ENCODE results near the gene INSL3. TPM values are rescaled to one million over a fixed set of nuclear protein-coding genes. Genes with fewer than 3 reads are reported as not detected.

INSL3 gene
- not detected for total RNA-seq

- intact Hi-C loops (cut with DNase I; ENCODE audit: low total_unique reads) (no loop called here), in situ Hi-C loops (cut with MboI; ENCODE audit: low sequenced_read_pairs in 4 of 4) (no loop called here)
- Histone ChIP-seq H3K4me1 (no peaks in the 10 kb centered on the region), H3K27ac (no peak within 1 kb of the TSS), H3K27me3 (peaks cover 7 to 12% (median 10%) of the 10 kb centered on the region in 3 donors), H3K36me3 (no peaks in the 10 kb centered on the region), H3K4me3 (no peak within 1 kb of the TSS), H3K9me3 (no peaks in the 10 kb centered on the region)
- ATAC-seq (no peak), DNase-seq (no peak)
- no peak for TF ChIP-seq POLR2A (IDR thresholded peaks at IDR 0.05)
- TF ChIP-seq CTCF (IDR thresholded peaks at IDR 0.05 in 4 of 5, conservative IDR thresholded peaks at IDR 0.05 in 1 of 5): no peak
Observed at GRCh38 chr19:17821190-17821589, at the start of gene INSL3. TSS of gene INSL3 (minus strand) at chr19:17821519. CDS start at chr19:17821506, 13 bp downstream.

- H3K27me3 ChIP-seq: peaks cover 39 to 48% (median 44%) of the 10 kb centered on the region in 3 donors
- intact Hi-C loops (cut with DNase I; ENCODE audit: low total_unique reads): no loop called here
- no peak overlapping the region for H3K4me3 ChIP-seq
- H3K27ac ChIP-seq: no peak overlapping the region
- H3K4me1 ChIP-seq: no peaks in the 10 kb centered on the region
- ATAC-seq (no peak), DNase-seq (no peak)
- peaks cover 0 to 11% of the 10 kb centered on the region in 2 donors for H3K36me3 ChIP-seq
- in situ Hi-C loops (cut with MboI; ENCODE audit: low sequenced_read_pairs in 4 of 4): loop anchor here in 2 of 4 donors (10.0 to 25.0 kb wide), 2 partner anchors 118 to 126 kb away; no protein-coding TSS in a partner anchor
- H3K9me3 ChIP-seq: no peaks in the 10 kb centered on the region
- TF ChIP-seq POLR2A (IDR thresholded peaks at IDR 0.05): no peak
Observed at GRCh38 chr19:17869114-17869608, 47.8 kb upstream of the INSL3 start.

GRCh38 chr19:17868669-17869068, 47.4 kb upstream of the INSL3 start:
- TF ChIP-seq CTCF (IDR thresholded peaks at IDR 0.05 in 4 of 5, conservative IDR thresholded peaks at IDR 0.05 in 1 of 5) (no peak), POLR2A (IDR thresholded peaks at IDR 0.05) (no peak)
- Histone ChIP-seq H3K27ac (no peak overlapping the region), H3K27me3 (peaks cover 36 to 43% (median 40%) of the 10 kb centered on the region in 3 donors), H3K9me3 (no peaks in the 10 kb centered on the region), H3K36me3 (peaks cover 0 to 16% of the 10 kb centered on the region in 2 donors), H3K4me3 (no peak overlapping the region), H3K4me1 (peaks cover 0 to 5% of the 10 kb centered on the region in 2 donors)
- ATAC-seq (no peak), DNase-seq (no peak)
- in situ Hi-C loops (cut with MboI; ENCODE audit: low sequenced_read_pairs in 4 of 4) (loop anchor here in 2 of 4 donors (10.0 to 25.0 kb wide), 2 partner anchors 119 to 126 kb away; no protein-coding TSS in a partner anchor), intact Hi-C loops (cut with DNase I; ENCODE audit: low total_unique reads) (no loop called here)

GRCh38 chr19:17866964-17867486, 45.7 kb upstream of the INSL3 start:
- peaks cover 21 to 27% (median 23%) of the 10 kb centered on the region in 3 donors for H3K27me3 ChIP-seq
- intact Hi-C loops (cut with DNase I; ENCODE audit: low total_unique reads) (no loop called here), in situ Hi-C loops (cut with MboI; ENCODE audit: low sequenced_read_pairs in 4 of 4) (loop anchor here in 2 of 4 donors (10.0 to 25.0 kb wide), 2 partner anchors 120 to 128 kb away; no protein-coding TSS in a partner anchor)
- no peak overlapping the region for H3K27ac ChIP-seq
- H3K9me3 ChIP-seq: no peaks in the 10 kb centered on the region
- H3K36me3 ChIP-seq: peaks cover 0 to 32% of the 10 kb centered on the region in 2 donors
- peaks cover 3 to 16% of the 10 kb centered on the region in 2 donors for H3K4me1 ChIP-seq
- ATAC-seq: no peak
- no peak overlapping the region for H3K4me3 ChIP-seq
- no peak for TF ChIP-seq CTCF (IDR thresholded peaks at IDR 0.05 in 4 of 5, conservative IDR thresholded peaks at IDR 0.05 in 1 of 5)
- no peak for DNase-seq

- DNase-seq (no peak), ATAC-seq (no peak)
- in situ Hi-C loops (cut with MboI; ENCODE audit: low sequenced_read_pairs in 4 of 4): loop anchor here in 2 of 4 donors (10.0 to 25.0 kb wide), 2 partner anchors 121 to 128 kb away; no protein-coding TSS in a partner anchor
- Histone ChIP-seq H3K9me3 (no peaks in the 10 kb centered on the region), H3K27me3 (peaks cover 16 to 21% (median 17%) of the 10 kb centered on the region in 3 donors), H3K27ac (no peak overlapping the region), H3K4me3 (no peak overlapping the region), H3K4me1 (peaks cover 9 to 22% of the 10 kb centered on the region in 2 donors), H3K36me3 (peaks cover 0 to 38% of the 10 kb centered on the region in 2 donors)
- TF ChIP-seq CTCF (IDR thresholded peaks at IDR 0.05 in 4 of 5, conservative IDR thresholded peaks at IDR 0.05 in 1 of 5) (no peak), POLR2A (IDR thresholded peaks at IDR 0.05) (no peak)
- intact Hi-C loops (cut with DNase I; ENCODE audit: low total_unique reads): no loop called here
Observed at GRCh38 chr19:17866312-17866963, 45.1 kb upstream of the INSL3 start.
